Measurements from ENCODE around the gene MFSD12.

MFSD12 gene

GRCh38 chr19:3557461-3558248 is at the start of gene MFSD12:
MFSD12 (minus strand) TSS chr19:3557586; CDS start chr19:3557403, 183 bp downstream.
- H3K4me1 ChIP-seq (ENCODE audit: control insufficient read depth, low read length), result peaks cover 61% of the 10 kb centered on the region
- H3F3A ChIP-seq (ENCODE audit: control insufficient read depth, insufficient read depth), result peaks cover 15% of the 10 kb centered on the region
- no peaks in the 10 kb centered on the region for H3K9me3 ChIP-seq (ENCODE audit: control insufficient read depth, insufficient read depth, low read length)
- H3K4me3 ChIP-seq (ENCODE audit: low read length), result peak within 1 kb of the TSS; percentile 97
- no peaks in the 10 kb centered on the region for H3K27me3 ChIP-seq (ENCODE audit: control insufficient read depth, low read length)
- H3K4me2 ChIP-seq (ENCODE audit: low read length), result peak within 1 kb of the TSS; percentile 95
- no peaks in the 10 kb centered on the region; the same call in 1 of the 2 replicates for H4K20me1 ChIP-seq (ENCODE audit: control insufficient read depth, insufficient read depth, low read depth, low read length)
- TF ChIP-seq EZH2phosphoT487 (IDR thresholded peaks at IDR 0.05; ENCODE audit: borderline replicate concordance, low read length), result no peak
- no peak for TF ChIP-seq CTCF (IDR thresholded peaks at IDR 0.05; ENCODE audit: low read depth, low read length, poor library complexity, severe bottlenecking)
- peaks cover 40% of the 10 kb centered on the region for H3K79me2 ChIP-seq (ENCODE audit: control insufficient read depth, low read length)
- H3K36me3 ChIP-seq (ENCODE audit: control insufficient read depth, low read length), result peaks cover 4% of the 10 kb centered on the region; the same call in 1 of the 2 replicates
- no peaks in the 10 kb centered on the region for H3K9me2 ChIP-seq (replicated peaks; ENCODE audit: control insufficient read depth, low read length)
- H3K27ac ChIP-seq (ENCODE audit: low read depth, low read length), result peak within 1 kb of the TSS; percentile 27

- Histone ChIP-seq H3F3A (ENCODE audit: control insufficient read depth, insufficient read depth) (no peaks in the 10 kb centered on the region), H3K27ac (ENCODE audit: low read depth, low read length) (no peak within 1 kb of the TSS), H3K9me3 (ENCODE audit: control insufficient read depth, insufficient read depth, low read length) (no peaks in the 10 kb centered on the region), H3K4me2 (ENCODE audit: low read length) (peak within 1 kb of the TSS; percentile 45), H3K27me3 (ENCODE audit: control insufficient read depth, low read length) (peaks cover 24% of the 10 kb centered on the region), H3K4me3 (ENCODE audit: low read length) (peak within 1 kb of the TSS; percentile 30; the same call in 1 of the 2 replicates), H3K4me1 (ENCODE audit: control insufficient read depth, low read length) (peaks cover 43% of the 10 kb centered on the region), H3K9me2 (replicated peaks; ENCODE audit: control insufficient read depth, low read length) (no peaks in the 10 kb centered on the region), H3K36me3 (ENCODE audit: control insufficient read depth, low read length) (peaks cover 12% of the 10 kb centered on the region), H4K20me1 (ENCODE audit: control insufficient read depth, insufficient read depth, low read depth, low read length) (no peaks in the 10 kb centered on the region), H3K79me2 (ENCODE audit: control insufficient read depth, low read length) (no peaks in the 10 kb centered on the region)
- no peak for TF ChIP-seq CTCF (IDR thresholded peaks at IDR 0.05; ENCODE audit: low read depth, low read length, poor library complexity, severe bottlenecking)
- TF ChIP-seq EZH2phosphoT487 (IDR thresholded peaks at IDR 0.05; ENCODE audit: borderline replicate concordance, low read length), result no peak
Measured at GRCh38 chr19:3606690-3607289, 49.4 kb upstream of the MFSD12 start, which contains the start of gene TBXA2R. TBXA2R (minus strand) TSS chr19:3606875; CDS start chr19:3600634, 6,241 bp downstream.

GRCh38 chr19:3606174-3606689 is 48.8 kb upstream of the MFSD12 start:
- TF ChIP-seq EZH2phosphoT487 (IDR thresholded peaks at IDR 0.05; ENCODE audit: borderline replicate concordance, low read length) (peak; percentile 38; the same call in 1 of the 2 replicates), CTCF (IDR thresholded peaks at IDR 0.05; ENCODE audit: low read depth, low read length, poor library complexity, severe bottlenecking) (no peak)
- H4K20me1 ChIP-seq (ENCODE audit: control insufficient read depth, insufficient read depth, low read depth, low read length), result no peaks in the 10 kb centered on the region
- H3K4me2 ChIP-seq (ENCODE audit: low read length), result peak overlapping the region; percentile 45
- peaks cover 43% of the 10 kb centered on the region for H3K4me1 ChIP-seq (ENCODE audit: control insufficient read depth, low read length)
- no peaks in the 10 kb centered on the region for H3K79me2 ChIP-seq (ENCODE audit: control insufficient read depth, low read length)
- no peaks in the 10 kb centered on the region for H3K9me3 ChIP-seq (ENCODE audit: control insufficient read depth, insufficient read depth, low read length)
- H3K27ac ChIP-seq (ENCODE audit: low read depth, low read length), result no peak overlapping the region
- H3K36me3 ChIP-seq (ENCODE audit: control insufficient read depth, low read length), result peaks cover 7% of the 10 kb centered on the region; the same call in 1 of the 2 replicates
- peaks cover 24% of the 10 kb centered on the region for H3K27me3 ChIP-seq (ENCODE audit: control insufficient read depth, low read length)
- H3F3A ChIP-seq (ENCODE audit: control insufficient read depth, insufficient read depth), result no peaks in the 10 kb centered on the region
- H3K9me2 ChIP-seq (replicated peaks; ENCODE audit: control insufficient read depth, low read length), result no peaks in the 10 kb centered on the region
- H3K4me3 ChIP-seq (ENCODE audit: low read length), result peak overlapping the region; percentile 30; the same call in 1 of the 2 replicates
